SJSA1 (cell line): ENCODE results near the gene AIF1L. TPM values are rescaled to one million over a fixed set of nuclear protein-coding genes. Genes with fewer than 3 reads are reported as not detected.

Experiments
- DNase-seq, 2 experiments: peaks; one replicate each; pipeline ENCODE4 v3.0.0-alpha.2; 2015 to 2020; ENCODE audit warnings: low spot score in 2 of 2, low read depth in 1 of 2
- H3K27ac ChIP-seq: fragments of 250-450 bp; sonication (Bioruptor Pico); 2 replicates; pipeline ENCODE4 v1.5.1; 2020; ENCODE audit warnings: mild to moderate bottlenecking, moderate library complexity
- H3K27me3 ChIP-seq: fragments of 250-450 bp; sonication (Bioruptor Pico); replicated peaks from 2 replicates; pipeline ENCODE4 v1.5.1; 2020; ENCODE audit warnings: mild to moderate bottlenecking, moderate library complexity
- H3K36me3 ChIP-seq: fragments of 250-450 bp; sonication (Bioruptor Pico); 2 replicates; pipeline ENCODE4 v1.5.1; 2020; ENCODE audit warnings: mild to moderate bottlenecking
- H3K4me1 ChIP-seq: fragments of 250-450 bp; sonication (Bioruptor Pico); replicated peaks from 2 replicates; pipeline ENCODE4 v1.6.1; 2021; ENCODE audit warnings: mild to moderate bottlenecking
- H3K4me3 ChIP-seq: fragments of 250-450 bp; sonication (Bioruptor Pico); 2 replicates; pipeline ENCODE4 v1.5.1; 2020; ENCODE audit warnings: mild to moderate bottlenecking
- H3K9me3 ChIP-seq: fragments of 250-450 bp; sonication (Bioruptor Pico); replicated peaks from 2 replicates; pipeline ENCODE4 v1.5.1; 2020; ENCODE audit warnings: mild to moderate bottlenecking
- total RNA-seq: library from RNA; depleted of rRNA; stranded (reverse); fragments of >200 nt; shearing (Covaris generic); gene quantifications from 2 replicates; pipeline ENCODE4 v1.2.3, GENCODE V29; 2014

AIF1L gene
- total RNA-seq, 1 experiment from 2014 or later, result 0.61 TPM

- 0 out of 2 replicates have a peak, but pooled peaks cover 10% of the 10 kb centered on the region for H3K27me3 ChIP-seq
- DNase-seq, result no peak
Measured at GRCh38 chr9:131067625-131068024, 28.7 kb upstream of the AIF1L start.

GRCh38 chr9:131068076-131068816 lies 28.1 kb upstream of the AIF1L start:
- H3K27me3 ChIP-seq, result 0 out of 2 replicates have a peak, but pooled peaks cover 10% of the 10 kb centered on the region
- no peak overlapping the region for H3K27ac ChIP-seq
- no peaks in the 10 kb centered on the region for H3K9me3 ChIP-seq
- DNase-seq, result no peak
- H3K4me3 ChIP-seq, result no peak overlapping the region
- H3K4me1 ChIP-seq, result no peaks in the 10 kb centered on the region
- no peaks in the 10 kb centered on the region for H3K36me3 ChIP-seq

More at GRCh38 chr9:131067625-131068024, 28.7 kb upstream of the AIF1L start:
- no peaks in the 10 kb centered on the region for H3K36me3 ChIP-seq
- H3K4me3 ChIP-seq, result no peak overlapping the region
- no peaks in the 10 kb centered on the region for H3K4me1 ChIP-seq
- no peaks in the 10 kb centered on the region for H3K9me3 ChIP-seq
- no peak overlapping the region for H3K27ac ChIP-seq

- no peaks in the 10 kb centered on the region for H3K9me3 ChIP-seq
- no peaks in the 10 kb centered on the region for H3K4me1 ChIP-seq
- H3K36me3 ChIP-seq, result no peaks in the 10 kb centered on the region
- DNase-seq, result no peak
- H3K27me3 ChIP-seq, result 0 out of 2 replicates have a peak, but pooled peaks cover 12% of the 10 kb centered on the region
- H3K4me3 ChIP-seq, result no peak overlapping the region
- no peak overlapping the region for H3K27ac ChIP-seq
Measured at GRCh38 chr9:131069699-131070098, 26.6 kb upstream of the AIF1L start.

- Histone ChIP-seq H3K4me1 (no peaks in the 10 kb centered on the region), H3K36me3 (no peaks in the 10 kb centered on the region), H3K27me3 (0 out of 2 replicates have a peak, but pooled peaks cover 3% of the 10 kb centered on the region), H3K4me3 (no peak overlapping the region), H3K27ac (no peak overlapping the region), H3K9me3 (no peaks in the 10 kb centered on the region)
- no peak for DNase-seq
Measured at GRCh38 chr9:131072107-131072870, 24.0 kb upstream of the AIF1L start.

GRCh38 chr9:131072871-131073237 lies 23.5 kb upstream of the AIF1L start:
- H3K27me3 ChIP-seq, result 0 out of 2 replicates have a peak, but pooled peaks cover 3% of the 10 kb centered on the region
- H3K4me3 ChIP-seq, result no peak overlapping the region
- H3K36me3 ChIP-seq, result no peaks in the 10 kb centered on the region
- DNase-seq, result no peak
- H3K4me1 ChIP-seq, result no peaks in the 10 kb centered on the region
- H3K27ac ChIP-seq, result no peak overlapping the region
- no peaks in the 10 kb centered on the region for H3K9me3 ChIP-seq

- Histone ChIP-seq H3K36me3 (no peaks in the 10 kb centered on the region), H3K27ac (no peak overlapping the region), H3K4me1 (no peaks in the 10 kb centered on the region), H3K9me3 (no peaks in the 10 kb centered on the region), H3K27me3 (0 out of 2 replicates have a peak, but pooled peaks cover 12% of the 10 kb centered on the region), H3K4me3 (no peak overlapping the region)
- DNase-seq, result no peak
Measured at GRCh38 chr9:131076347-131077195, 19.8 kb upstream of the AIF1L start.

GRCh38 chr9:131078427-131079366 lies 17.6 kb upstream of the AIF1L start:
- no peak for DNase-seq
- Histone ChIP-seq H3K4me3 (no peak overlapping the region), H3K4me1 (no peaks in the 10 kb centered on the region), H3K27ac (no peak overlapping the region), H3K27me3 (peaks cover 21% of the 10 kb centered on the region; the same call in 1 of the 2 replicates), H3K36me3 (no peaks in the 10 kb centered on the region), H3K9me3 (no peaks in the 10 kb centered on the region)

GRCh38 chr9:131080589-131080988 lies 15.7 kb upstream of the AIF1L start:
- no peaks in the 10 kb centered on the region for H3K9me3 ChIP-seq
- no peaks in the 10 kb centered on the region for H3K36me3 ChIP-seq
- H3K27me3 ChIP-seq, result peaks cover 24% of the 10 kb centered on the region
- H3K4me1 ChIP-seq, result no peaks in the 10 kb centered on the region
- no peak overlapping the region for H3K4me3 ChIP-seq
- H3K27ac ChIP-seq, result no peak overlapping the region
- DNase-seq, result no peak

- no peaks in the 10 kb centered on the region for H3K36me3 ChIP-seq
- no peaks in the 10 kb centered on the region for H3K9me3 ChIP-seq
- H3K27ac ChIP-seq, result no peak overlapping the region
- DNase-seq, result no peak
- H3K4me3 ChIP-seq, result no peak overlapping the region
- peaks cover 26% of the 10 kb centered on the region for H3K27me3 ChIP-seq
- no peaks in the 10 kb centered on the region for H3K4me1 ChIP-seq
Measured at GRCh38 chr9:131081868-131082267, 14.5 kb upstream of the AIF1L start.

GRCh38 chr9:131082774-131083512 lies 13.4 kb upstream of the AIF1L start:
- no peak for DNase-seq
- H3K27me3 ChIP-seq, result peaks cover 26% of the 10 kb centered on the region
- no peaks in the 10 kb centered on the region for H3K4me1 ChIP-seq
- no peak overlapping the region for H3K4me3 ChIP-seq
- H3K36me3 ChIP-seq, result no peaks in the 10 kb centered on the region
- no peaks in the 10 kb centered on the region for H3K9me3 ChIP-seq
- H3K27ac ChIP-seq, result no peak overlapping the region

- peaks cover 19% of the 10 kb centered on the region for H3K27me3 ChIP-seq
Measured at GRCh38 chr9:131084661-131085369, 11.5 kb upstream of the AIF1L start.

More at GRCh38 chr9:131084661-131085369, 11.5 kb upstream of the AIF1L start:
- no peaks in the 10 kb centered on the region for H3K4me1 ChIP-seq
- H3K4me3 ChIP-seq, result no peak overlapping the region
- no peaks in the 10 kb centered on the region for H3K36me3 ChIP-seq
- DNase-seq, result no peak
- no peaks in the 10 kb centered on the region for H3K9me3 ChIP-seq
- H3K27ac ChIP-seq, result no peak overlapping the region
